Adrenal gland (tissue), 5 donors: Measurements from ENCODE around the gene WNT3.

Source experiments
- POLR2A ChIP-seq, 2 donors: fragments of 450-650 bp; IDR thresholded peaks; one replicate each; pipeline ENCODE4 v1.6.1; 2017; ENCODE audit warnings: antibody characterized with exemption in 2 of 2, mild to moderate bottlenecking in 2 of 2, moderate library complexity in 1 of 2
- TF ChIP-seq, protein P1 (sequence below), 6 experiments: fragments of 450-650 bp in 4 of 6; fragments of 200-600 bp in 2 of 6; sonication (generic) in 1 of 6; IDR thresholded peaks; 1 replicate in 5 of 6; 2 replicates in 1 of 6; pipeline versions ENCODE4 v1.5.1 to v1.8.0; 2016 to 2021; ENCODE audit warnings: antibody characterized with exemption in 6 of 6, mild to moderate bottlenecking in 2 of 6, moderate library complexity in 1 of 6
- donor health status: DM: no; HTN: no; CAD: no.

DNA sequence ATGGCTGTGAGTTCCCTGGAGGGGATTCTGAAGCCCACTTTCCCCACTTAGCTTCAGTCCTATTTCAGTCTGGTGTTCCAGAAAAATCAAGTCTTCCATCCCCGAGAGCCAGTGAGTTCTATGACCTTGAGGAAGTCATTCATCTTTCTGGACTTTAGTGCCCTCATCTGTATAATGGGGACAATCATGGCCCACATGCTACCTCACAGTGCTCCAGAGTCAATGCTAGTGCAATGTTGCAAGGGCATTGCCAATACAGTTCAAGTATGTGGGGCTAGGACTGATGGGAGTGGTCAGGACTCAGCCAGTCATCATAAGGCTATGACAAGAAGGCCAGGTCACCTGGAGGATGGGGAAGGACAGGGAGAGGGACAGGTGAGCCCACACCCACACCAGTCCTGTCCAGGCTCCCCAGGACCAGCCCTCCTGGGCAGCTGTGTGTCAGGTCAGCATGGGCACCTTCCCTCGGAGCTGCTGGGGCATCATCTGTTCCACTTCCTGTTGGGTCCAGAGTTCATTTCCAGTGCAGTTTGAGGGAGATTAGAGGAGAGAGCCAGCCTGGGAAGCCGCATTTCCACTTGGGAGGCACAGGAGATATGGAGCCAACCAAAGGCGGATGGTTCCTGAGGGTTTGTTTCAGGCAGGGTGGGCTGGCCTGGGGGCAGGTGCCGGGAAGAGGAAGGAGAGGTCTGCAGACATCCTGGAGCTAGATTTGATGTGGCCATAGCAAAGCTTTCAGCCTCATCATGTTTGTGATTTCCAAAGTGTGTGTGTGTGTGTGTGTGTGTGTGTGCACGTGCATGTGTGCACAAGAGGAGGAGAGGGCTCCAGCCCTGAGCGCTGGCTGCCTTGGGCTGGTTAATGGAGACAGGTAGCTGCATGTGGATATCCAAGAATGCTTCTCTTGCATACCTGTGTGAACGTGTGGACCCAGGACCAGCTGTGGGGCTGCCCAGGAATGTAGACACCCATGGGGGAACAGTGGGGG is 29.0 kb upstream of the WNT3 start:
- TF ChIP-seq, protein P1, sequence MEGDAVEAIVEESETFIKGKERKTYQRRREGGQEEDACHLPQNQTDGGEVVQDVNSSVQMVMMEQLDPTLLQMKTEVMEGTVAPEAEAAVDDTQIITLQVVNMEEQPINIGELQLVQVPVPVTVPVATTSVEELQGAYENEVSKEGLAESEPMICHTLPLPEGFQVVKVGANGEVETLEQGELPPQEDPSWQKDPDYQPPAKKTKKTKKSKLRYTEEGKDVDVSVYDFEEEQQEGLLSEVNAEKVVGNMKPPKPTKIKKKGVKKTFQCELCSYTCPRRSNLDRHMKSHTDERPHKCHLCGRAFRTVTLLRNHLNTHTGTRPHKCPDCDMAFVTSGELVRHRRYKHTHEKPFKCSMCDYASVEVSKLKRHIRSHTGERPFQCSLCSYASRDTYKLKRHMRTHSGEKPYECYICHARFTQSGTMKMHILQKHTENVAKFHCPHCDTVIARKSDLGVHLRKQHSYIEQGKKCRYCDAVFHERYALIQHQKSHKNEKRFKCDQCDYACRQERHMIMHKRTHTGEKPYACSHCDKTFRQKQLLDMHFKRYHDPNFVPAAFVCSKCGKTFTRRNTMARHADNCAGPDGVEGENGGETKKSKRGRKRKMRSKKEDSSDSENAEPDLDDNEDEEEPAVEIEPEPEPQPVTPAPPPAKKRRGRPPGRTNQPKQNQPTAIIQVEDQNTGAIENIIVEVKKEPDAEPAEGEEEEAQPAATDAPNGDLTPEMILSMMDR (IDR thresholded peaks at IDR 0.05), result no peak
- no peak for TF ChIP-seq POLR2A (IDR thresholded peaks at IDR 0.05)
